Urinary bladder (tissue), 4 donors: ENCODE results near the gene ERFL. TPM values are rescaled to one million over a fixed set of nuclear protein-coding genes. Genes with fewer than 3 reads are reported as not detected.

Source experiments
- DNase-seq: peaks from one replicate; pipeline ENCODE4 v3.0.0-alpha.2; 2015; ENCODE audit errors: extremely low spot score
- H3K27ac ChIP-seq: one replicate; pipeline ENCODE4 v1.5.1; 2013; ENCODE audit warnings: low read depth, mild to moderate bottlenecking, moderate library complexity
- H3K36me3 ChIP-seq: one replicate; pipeline ENCODE4 v1.6.1; 2013; ENCODE audit warnings: mild to moderate bottlenecking, moderate library complexity; ENCODE audit not compliant: insufficient read depth
- H3K4me1 ChIP-seq: one replicate; pipeline ENCODE4 v1.6.1; 2013; ENCODE audit warnings: mild to moderate bottlenecking, moderate library complexity; ENCODE audit not compliant: insufficient read depth
- H3K4me3 ChIP-seq: one replicate; pipeline ENCODE4 v1.5.1; 2013; ENCODE audit warnings: low read depth, low read length
- WGBS: extraction: QIAGEN DNeasy Blood & Tissue Kit; methylation state at CpG from one replicate; pipeline ENCODE4 v1.1.7; 2013; 5-methylcytosine and 5-hydroxymethylcytosine counted together
- polyA plus RNA-seq: library from polyadenylated mRNA; stranded (reverse); fragments of 200-250 nt; gene quantifications from one replicate; pipeline ENCODE4 v1.2.3, GENCODE V29; 2013
- total RNA-seq: library from RNA; depleted of rRNA; stranded (reverse); fragments of >200 nt; gene quantifications from one replicate; pipeline ENCODE4 v1.2.3, GENCODE V29; 2014
- donor health status: healthy with polysubstance abuse.
- donor health status: healthy.

The ERFL gene
- total and polyA plus RNA-seq, 2 donors: 0.19 TPM; not detected in 1

DNA sequence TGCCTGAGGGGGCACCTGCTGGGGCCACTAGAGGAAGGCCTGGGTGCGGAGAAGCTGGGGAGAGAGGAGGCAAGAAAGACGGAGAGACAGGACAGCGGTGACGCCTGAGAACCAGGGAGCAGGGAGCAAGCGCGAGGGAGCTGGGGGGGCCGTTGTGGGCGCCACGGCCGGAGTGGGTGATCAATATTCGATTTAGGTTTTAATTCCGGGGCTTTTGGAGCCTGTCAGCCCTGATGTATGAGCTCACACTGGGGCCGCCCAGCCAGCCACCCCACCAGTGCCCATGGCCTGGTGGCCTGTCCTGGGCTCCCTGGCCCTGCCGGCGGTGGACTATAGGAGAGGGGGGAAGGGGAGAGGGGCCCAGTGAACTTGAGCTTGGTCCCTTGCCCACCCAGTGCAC is 8.7 kb upstream of the ERFL start:
- 62% methylated on average over 15 of the region's 15 CpGs for WGBS
- DNase-seq: no peak
- H3K36me3 ChIP-seq: no peaks in the 10 kb centered on the region
- peaks cover 1% of the 10 kb centered on the region for H3K4me1 ChIP-seq
- no peak overlapping the region for H3K27ac ChIP-seq
- H3K4me3 ChIP-seq: no peak overlapping the region

DNA sequence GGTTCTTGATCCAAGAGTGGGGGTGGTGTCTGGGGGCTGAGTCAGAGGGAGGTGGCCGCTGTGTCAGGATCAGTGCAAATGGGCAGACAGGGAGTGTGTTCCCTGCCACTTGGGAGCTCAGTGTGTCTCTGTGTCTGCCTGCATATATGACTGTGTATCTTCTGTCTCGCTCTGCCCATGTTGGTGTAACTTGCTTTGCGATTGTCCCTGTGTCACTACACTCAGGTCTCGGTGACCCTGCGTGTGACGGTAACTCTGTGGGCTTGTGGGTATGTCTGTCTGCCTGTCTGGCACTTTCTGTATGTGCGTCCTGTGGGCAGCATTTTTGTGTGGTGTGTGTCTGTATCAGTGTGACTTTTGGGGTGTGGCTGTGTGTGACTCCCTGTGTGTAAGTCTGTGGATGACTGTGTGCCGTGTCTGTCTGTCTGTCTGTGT is 8.2 kb upstream of the ERFL start:
- peaks cover 1% of the 10 kb centered on the region for H3K4me1 ChIP-seq
- WGBS: 74% methylated on average over 8 of the region's 8 CpGs
- no peak overlapping the region for H3K27ac ChIP-seq
- H3K36me3 ChIP-seq: no peaks in the 10 kb centered on the region
- H3K4me3 ChIP-seq: no peak overlapping the region
- no peak for DNase-seq

DNA sequence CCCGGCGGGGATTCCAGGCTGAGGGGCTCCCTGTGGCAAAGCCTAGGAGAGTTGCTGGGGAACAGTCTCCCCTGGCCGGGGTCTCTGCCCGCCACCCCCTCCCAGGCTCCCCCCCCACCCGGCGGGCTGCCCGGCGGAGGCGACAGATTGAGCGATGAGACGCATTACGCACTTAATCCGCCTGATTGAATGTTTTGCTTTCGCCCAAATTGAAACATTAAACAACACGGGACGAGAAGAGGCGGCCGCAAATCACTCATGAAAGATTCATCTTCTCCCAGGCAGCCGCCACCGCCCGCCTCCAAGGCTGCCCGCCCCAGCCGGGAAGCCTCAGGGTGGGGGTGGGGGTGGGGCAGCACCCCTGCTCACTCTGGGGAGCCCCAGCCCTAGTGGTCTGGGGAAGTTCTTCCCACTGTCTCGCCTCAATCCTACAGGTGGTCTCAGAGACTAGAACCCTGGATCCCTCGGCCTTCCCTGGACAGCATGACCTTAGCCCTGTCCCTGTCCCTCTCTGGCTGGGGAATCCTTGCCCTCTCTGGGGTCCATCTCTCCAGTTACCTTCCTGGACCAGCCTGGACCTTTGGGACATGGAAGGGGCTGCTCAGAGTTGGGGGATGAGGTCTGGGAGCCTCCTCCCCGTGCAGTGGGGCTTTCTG is 7.6 kb upstream of the ERFL start:
- H3K4me1 ChIP-seq: peaks cover 1% of the 10 kb centered on the region
- 15% methylated on average over 26 of the region's 26 CpGs for WGBS
- no peaks in the 10 kb centered on the region for H3K36me3 ChIP-seq
- no peak overlapping the region for H3K27ac ChIP-seq
- H3K4me3 ChIP-seq: no peak overlapping the region
- DNase-seq: no peak

DNA sequence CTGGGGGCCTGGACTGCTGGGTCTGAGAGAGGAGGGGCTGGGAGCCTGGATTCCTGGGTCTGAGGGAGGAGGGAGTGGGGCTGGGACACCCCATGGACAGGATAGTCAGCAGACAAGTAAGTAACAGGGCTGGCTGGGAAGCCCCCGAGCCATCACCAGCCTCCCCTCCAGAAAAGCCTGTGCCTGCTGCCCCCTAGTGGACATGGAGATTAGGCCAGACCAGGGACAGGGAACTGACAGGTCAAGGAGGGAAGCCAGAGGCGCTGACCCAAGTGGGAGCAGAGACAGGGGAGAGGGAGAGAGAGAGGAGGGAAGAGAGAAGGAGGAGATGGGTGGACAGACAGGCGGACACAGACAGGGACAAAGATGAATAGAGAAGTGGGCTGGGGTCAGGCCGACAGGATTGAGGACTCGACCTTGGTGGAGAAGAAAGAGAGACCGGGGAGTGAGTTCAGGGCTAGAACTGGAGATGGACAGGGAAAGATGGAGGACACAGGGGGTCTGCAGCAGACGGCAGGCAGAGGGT is 6.7 kb upstream of the ERFL start:
- Histone ChIP-seq H3K27ac (no peak overlapping the region), H3K4me3 (no peak overlapping the region), H3K36me3 (no peaks in the 10 kb centered on the region), H3K4me1 (no peaks in the 10 kb centered on the region)
- DNase-seq: no peak
- WGBS: 22% methylated on average over 7 of the region's 7 CpGs

DNA sequence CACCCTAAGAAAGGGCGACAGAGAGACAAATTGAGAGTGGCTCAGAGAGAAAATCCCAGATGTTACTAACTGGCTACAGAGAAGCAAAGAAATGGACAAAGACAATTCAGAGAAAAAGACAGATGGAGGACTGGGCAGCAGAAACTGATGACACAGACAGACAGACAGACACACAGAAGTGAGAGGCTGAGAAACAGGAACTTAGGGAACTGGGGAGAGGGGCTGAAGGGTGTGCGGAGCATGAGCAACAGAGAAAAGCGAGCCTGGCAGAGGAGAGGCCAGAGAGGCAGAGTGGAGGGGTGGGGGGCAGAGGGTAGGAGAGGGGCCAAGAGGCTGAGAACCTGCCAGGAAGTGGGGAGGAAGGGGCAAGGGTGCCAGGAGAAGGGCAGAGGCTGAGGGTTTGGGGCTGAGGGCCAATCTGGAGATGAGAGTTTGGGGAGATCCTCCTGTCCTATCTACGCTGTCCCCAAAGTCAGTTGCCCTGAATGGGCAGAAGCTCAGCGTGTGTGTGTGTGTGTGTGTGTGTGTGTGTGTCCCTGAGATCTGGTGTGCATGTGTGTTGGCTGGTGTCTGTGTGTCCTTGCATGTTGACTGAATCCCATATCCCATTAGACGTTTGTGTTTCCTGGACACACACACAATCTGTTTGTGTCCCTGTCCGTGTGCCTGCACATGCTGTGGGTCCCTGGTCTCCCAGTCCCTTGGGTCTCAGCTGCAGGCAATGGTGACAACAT is 5.6 kb upstream of the ERFL start:
- Histone ChIP-seq H3K4me3 (no peak overlapping the region), H3K36me3 (no peaks in the 10 kb centered on the region), H3K4me1 (no peaks in the 10 kb centered on the region), H3K27ac (no peak overlapping the region)
- DNase-seq: no peak
- 55% methylated on average over 7 of the region's 7 CpGs for WGBS

DNA sequence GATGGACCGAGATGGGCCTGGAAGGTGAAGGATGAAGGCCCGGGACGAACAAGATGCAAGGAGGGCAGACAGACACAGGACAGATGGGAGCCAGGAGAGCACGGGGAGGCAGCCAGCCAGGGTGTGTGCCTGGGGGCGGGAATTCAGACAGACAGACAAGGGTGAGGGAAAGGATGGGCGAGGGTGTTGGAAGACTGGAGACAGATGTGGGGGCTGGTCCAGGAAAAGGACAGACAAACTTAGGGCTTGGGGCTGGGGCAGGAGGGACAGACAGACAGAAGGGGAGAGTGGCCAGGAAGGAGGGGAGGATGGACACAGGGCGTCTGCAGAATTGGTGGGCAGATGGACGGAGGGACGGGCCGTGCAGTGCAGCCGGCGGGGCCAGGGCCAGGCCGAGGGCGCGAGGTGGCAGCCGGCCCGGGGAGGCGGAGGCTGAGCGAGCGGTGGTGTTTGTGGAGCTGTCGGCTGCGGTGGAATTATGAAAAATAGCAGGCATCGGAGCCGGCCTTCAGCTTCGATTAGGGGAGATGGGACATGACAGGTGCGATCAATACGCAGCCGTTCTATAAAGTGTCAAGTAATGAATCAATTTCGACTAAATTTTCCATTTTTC is 4.6 kb upstream of the ERFL start:
- DNase-seq: no peak
- Histone ChIP-seq H3K4me3 (no peak overlapping the region), H3K36me3 (no peaks in the 10 kb centered on the region), H3K4me1 (peaks cover 2% of the 10 kb centered on the region), H3K27ac (no peak overlapping the region)
- whole genome bisulfite sequencing: 21% methylated on average over 29 of the region's 29 CpGs

DNA sequence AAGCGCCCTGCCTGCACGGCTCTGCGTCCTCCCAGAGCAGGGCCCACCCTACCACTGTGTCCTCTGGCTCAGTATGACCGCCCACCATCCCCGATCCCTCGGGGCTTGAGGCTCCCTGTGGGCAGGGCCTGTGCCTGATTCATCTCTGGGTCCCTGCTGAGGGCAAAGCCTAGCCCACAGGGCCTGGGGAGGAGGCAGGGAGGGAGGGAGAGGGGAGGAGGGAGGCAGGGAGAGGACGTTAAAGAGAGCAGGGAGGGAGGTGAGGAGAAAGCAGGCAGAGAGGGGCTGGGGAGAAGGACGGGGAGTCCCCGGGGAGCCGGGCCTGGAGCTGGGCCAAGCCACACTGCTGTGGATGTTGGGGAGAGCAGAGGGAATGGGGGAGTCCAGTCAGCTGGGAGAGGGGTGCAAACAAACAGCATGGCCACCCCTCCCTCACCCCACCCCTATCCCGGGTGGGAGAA is 4.0 kb upstream of the ERFL start:
- Histone ChIP-seq H3K4me3 (no peak overlapping the region), H3K27ac (no peak overlapping the region), H3K4me1 (peaks cover 2% of the 10 kb centered on the region), H3K36me3 (no peaks in the 10 kb centered on the region)
- WGBS: 23% methylated on average over 11 of the region's 11 CpGs
- DNase-seq: no peak

DNA sequence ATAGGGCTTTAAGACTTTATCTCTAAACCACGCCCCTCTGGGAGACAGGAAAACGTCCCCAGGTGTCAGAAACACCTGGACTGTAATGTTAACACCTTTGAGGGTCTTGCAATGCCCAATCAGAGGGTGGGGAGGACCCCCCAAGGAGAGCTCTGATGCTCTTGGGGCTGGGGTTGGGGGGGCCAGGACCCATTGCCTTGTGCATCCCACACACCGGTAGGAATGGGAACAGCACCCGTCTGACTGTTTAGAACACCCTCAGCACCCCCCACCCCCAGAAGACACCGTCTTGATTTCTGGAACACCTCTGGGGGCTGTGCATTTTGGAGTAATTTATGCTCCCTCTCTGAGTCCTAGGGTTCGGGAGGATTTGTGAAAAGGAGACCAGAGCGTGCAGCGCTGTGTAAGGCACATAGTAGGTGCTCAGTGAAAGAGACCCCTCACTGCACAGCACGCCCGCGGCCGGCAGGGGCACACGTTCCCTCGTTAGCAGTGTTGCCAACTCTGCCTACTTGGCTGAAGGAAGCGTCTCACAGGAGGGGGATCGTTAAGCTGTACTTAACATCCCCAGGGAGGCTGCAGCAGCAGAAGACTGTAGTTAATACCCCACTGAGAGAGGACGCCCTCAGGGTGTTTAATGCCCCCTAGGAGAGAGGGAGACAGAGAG is 2.8 kb upstream of the ERFL start:
- Histone ChIP-seq H3K4me3 (no peak overlapping the region), H3K27ac (no peak overlapping the region), H3K36me3 (no peaks in the 10 kb centered on the region), H3K4me1 (peaks cover 2% of the 10 kb centered on the region)
- 8% methylated on average over 17 of the region's 17 CpGs for WGBS
- no peak for DNase-seq

DNA sequence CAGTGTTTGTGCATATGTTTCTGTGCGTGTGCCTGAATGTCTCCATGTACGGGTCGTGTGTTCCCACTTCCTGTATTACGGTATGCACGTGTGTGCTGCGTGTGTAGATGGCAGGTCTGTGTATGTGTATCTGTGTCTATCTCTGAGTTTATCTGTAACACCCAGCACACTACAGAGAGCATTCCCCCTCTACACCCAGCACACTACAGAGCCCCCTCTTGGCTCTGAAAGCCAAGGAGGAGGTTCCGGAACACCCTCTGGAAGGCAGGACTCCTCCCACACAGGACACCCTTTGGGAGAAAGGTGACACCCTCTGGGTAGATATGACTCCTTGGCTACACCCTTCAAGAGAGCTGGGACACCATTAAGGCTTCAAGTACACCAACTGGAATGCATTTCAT is 2.1 kb upstream of the ERFL start:
- Histone ChIP-seq H3K4me1 (peaks cover 2% of the 10 kb centered on the region), H3K4me3 (no peak overlapping the region), H3K27ac (no peak overlapping the region), H3K36me3 (no peaks in the 10 kb centered on the region)
- DNase-seq: no peak
- WGBS: 10% methylated on average over 7 of the region's 7 CpGs

DNA sequence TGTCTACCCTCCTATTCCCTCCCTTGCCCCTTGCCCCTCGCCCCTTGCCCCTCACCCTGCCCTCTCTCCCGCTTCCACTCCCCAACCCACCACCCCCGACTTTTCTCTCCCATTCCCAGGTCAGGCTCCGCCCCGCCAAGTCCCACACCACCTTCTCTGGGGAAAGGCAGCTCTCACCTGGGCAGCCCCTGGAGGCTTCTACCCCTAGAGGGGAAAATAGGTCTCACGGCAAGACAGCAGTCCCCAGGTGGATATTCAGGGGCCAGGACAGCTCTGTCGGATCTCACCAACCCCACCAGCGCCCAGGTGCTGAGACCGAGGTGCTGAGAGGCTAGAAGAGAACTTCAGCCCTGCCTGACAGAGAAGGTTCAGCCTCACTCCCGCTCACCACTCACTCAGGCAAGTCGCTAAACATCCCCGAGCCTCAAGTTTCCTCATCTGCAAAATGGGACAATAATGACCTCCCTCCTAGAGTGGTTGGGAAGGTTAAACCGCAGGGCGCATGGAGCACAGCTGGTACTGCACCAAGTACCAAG is 1.4 kb upstream of the ERFL start:
- H3K4me3 ChIP-seq: no peak overlapping the region
- no peaks in the 10 kb centered on the region for H3K36me3 ChIP-seq
- no peak overlapping the region for H3K27ac ChIP-seq
- H3K4me1 ChIP-seq: peaks cover 2% of the 10 kb centered on the region
- WGBS: 14% methylated on average over 14 of the region's 14 CpGs
- DNase-seq: no peak

DNA sequence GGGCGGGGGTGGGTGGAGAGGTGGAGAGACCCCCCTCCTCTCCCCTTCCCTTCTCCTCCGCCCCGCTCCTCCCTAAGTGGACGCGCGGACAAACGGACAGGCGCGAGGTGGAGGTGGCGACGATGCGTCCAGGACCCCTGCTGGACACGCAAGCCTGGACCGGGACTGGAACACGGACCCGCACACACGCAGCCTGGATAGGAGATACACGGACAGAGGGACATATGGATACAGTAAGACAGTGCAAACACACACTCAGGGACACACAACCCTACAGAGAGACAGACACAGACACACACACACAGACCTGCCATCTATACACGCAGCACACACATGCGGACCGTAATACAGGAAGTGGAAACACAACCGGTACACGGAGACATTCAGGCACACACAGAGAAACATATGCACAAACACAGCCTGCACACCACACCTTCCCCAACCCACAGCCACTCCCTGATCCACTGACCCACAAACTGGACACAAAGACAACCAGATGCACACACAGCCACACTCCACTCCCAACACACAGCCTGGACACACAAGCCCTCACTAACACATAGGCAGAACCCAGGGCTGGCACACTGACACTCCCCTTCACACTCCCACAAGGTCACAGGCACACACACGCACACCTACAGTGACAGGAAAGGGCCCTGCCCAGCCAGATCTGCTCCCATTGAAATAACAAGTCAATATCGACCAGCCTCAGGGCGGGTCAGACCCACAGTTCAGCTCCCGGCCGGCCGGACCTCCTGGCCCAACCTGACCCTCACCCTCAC is 696 bp upstream of the ERFL start:
- no peak for DNase-seq
- H3K4me1 ChIP-seq: peaks cover 2% of the 10 kb centered on the region
- no peaks in the 10 kb centered on the region for H3K36me3 ChIP-seq
- H3K27ac ChIP-seq: no peak overlapping the region
- WGBS: 4% methylated on average over 29 of the region's 29 CpGs
- peak overlapping the region; percentile 42 for H3K4me3 ChIP-seq

DNA sequence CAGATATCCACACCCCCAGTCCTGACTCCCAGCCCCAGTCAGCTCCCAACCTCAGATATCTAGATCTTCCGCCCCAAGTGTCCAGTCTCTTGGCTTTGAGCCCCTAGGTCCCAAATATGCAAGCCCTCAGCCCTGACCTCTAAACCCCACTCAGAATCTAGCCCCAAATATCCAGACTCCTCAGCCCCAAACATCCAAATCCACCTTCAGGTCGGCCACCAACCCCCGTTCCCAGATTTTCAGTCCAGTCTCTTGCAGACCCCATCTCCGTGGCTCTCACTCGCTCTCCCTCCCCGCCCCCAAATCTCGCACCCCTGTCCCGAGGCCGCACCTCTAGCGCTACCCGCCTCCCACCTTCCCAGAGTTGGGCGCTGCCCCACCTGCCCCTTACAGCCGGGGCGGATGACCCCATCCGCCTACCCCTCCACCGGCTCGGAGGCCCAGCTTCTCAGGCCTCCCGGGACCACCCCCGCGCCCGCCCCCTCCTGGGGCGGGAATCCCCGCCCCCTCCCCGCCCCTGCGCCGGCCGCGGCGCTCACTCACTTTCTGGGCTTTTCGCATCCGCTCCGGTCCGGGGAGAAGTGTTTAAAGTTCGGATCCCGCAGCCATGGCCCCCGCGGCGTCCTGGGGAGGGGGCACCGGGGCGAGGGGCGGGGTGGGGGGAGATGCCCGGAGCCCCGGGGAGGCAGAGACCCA is 604 bp downstream of the ERFL start:
- WGBS: 6% methylated on average over 43 of the region's 43 CpGs
- H3K4me1 ChIP-seq: peaks cover 2% of the 10 kb centered on the region
- DNase-seq: no peak
- H3K36me3 ChIP-seq: no peaks in the 10 kb centered on the region
- H3K27ac ChIP-seq: no peak overlapping the region
- H3K4me3 ChIP-seq: peak overlapping the region; percentile 42
